ENCODE data around the gene ZSWIM3. TPM values are rescaled to one million over a fixed set of nuclear protein-coding genes. Genes with fewer than 3 reads are reported as not detected.
"Not testable (repeated sequence)": the region's sequence is repeated elsewhere in the genome, so short reads cannot be mapped to it uniquely, and the experiment has no call there.

The ZSWIM3 gene
- total RNA-seq, 1 donor from 2014 or later: 4.8 TPM

GRCh38 chr20:45872626-45873025 lies 15.2 kb downstream of the ZSWIM3 start:
- H3K36me3 Mint-ChIP-seq (ENCODE audit: low read depth): peaks cover 3% of the 10 kb centered on the region
- peaks cover 12% of the 10 kb centered on the region for H3K4me1 Mint-ChIP-seq
- TF ChIP-seq, protein P1, sequence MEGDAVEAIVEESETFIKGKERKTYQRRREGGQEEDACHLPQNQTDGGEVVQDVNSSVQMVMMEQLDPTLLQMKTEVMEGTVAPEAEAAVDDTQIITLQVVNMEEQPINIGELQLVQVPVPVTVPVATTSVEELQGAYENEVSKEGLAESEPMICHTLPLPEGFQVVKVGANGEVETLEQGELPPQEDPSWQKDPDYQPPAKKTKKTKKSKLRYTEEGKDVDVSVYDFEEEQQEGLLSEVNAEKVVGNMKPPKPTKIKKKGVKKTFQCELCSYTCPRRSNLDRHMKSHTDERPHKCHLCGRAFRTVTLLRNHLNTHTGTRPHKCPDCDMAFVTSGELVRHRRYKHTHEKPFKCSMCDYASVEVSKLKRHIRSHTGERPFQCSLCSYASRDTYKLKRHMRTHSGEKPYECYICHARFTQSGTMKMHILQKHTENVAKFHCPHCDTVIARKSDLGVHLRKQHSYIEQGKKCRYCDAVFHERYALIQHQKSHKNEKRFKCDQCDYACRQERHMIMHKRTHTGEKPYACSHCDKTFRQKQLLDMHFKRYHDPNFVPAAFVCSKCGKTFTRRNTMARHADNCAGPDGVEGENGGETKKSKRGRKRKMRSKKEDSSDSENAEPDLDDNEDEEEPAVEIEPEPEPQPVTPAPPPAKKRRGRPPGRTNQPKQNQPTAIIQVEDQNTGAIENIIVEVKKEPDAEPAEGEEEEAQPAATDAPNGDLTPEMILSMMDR (conservative IDR thresholded peaks at IDR 0.05): no peak
- no peaks in the 10 kb centered on the region for H3K27me3 Mint-ChIP-seq (ENCODE audit: low read depth)
- no peak overlapping the region for H3K4me3 Mint-ChIP-seq
- no peak overlapping the region for H3K27ac Mint-ChIP-seq (ENCODE audit: unreplicated experiment)
- DNase-seq (ENCODE audit: low read depth, low spot score): no peak
- peaks cover 4% of the 10 kb centered on the region for H3K9me3 Mint-ChIP-seq

DNA sequence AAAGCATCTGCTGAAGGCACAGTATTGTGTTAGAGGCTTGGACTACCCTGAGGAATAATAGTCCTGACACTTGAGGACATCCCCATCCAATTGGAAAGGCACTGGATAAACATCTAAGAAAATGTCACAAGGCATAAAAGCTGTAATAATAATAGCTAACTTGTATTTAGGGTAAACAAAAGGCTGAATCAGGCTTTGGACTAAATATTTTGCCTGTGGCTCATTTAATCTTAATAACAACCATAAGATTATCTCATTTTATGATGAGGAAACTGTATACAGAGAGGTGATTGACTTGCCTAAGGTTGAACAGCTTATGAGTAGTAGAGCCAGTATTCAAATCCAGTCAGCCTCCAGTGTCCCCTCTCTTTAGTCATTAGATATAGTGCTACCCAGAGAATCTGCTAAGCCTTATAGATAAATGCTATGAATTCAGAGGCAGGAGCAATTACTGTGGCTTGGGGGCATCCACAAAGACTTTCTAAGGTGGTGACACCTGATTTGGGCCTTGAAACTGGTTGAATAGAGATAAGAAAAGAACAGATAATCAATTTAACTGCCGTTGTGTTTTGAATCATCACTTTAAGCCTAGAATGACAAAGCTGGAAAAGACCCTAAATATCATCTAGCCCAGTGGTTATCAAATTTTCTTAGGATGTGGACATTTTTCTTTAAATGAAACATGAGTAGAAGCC lies 16.1 kb downstream of the ZSWIM3 start:
- H3K4me1 Mint-ChIP-seq: peaks cover 12% of the 10 kb centered on the region
- DNase-seq (ENCODE audit: low read depth, low spot score): no peak
- peaks cover 3% of the 10 kb centered on the region for H3K36me3 Mint-ChIP-seq (ENCODE audit: low read depth)
- no peak overlapping the region for H3K27ac Mint-ChIP-seq (ENCODE audit: unreplicated experiment)
- H3K27me3 Mint-ChIP-seq (ENCODE audit: low read depth): no peaks in the 10 kb centered on the region
- TF ChIP-seq, protein P1 (conservative IDR thresholded peaks at IDR 0.05): no peak
- no peak overlapping the region for H3K4me3 Mint-ChIP-seq
- peaks cover 4% of the 10 kb centered on the region for H3K9me3 Mint-ChIP-seq

DNA sequence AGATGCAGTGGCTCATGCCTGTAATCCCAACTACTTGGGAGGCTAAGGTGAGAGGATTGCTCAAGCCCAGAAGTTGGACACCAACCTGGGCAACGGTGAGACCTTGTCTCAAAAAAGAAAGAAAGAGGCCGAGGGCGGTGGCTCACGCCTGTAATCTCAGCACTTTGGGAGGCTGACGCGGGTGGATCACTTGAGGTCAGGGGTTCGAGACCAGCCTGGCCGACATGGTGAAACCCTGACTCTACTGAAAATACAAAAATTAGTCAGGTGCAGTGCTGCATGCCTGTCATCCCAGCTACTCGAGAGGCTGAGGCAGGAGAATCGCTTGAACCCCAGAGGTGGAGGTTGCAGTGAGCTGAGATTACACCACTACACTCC lies 16.7 kb downstream of the ZSWIM3 start:
- not testable (repeated sequence) for H3K36me3 Mint-ChIP-seq (ENCODE audit: low read depth); H3K4me3 Mint-ChIP-seq; H3K9me3 Mint-ChIP-seq; H3K27me3 Mint-ChIP-seq (ENCODE audit: low read depth); DNase-seq (ENCODE audit: low read depth, low spot score); H3K27ac Mint-ChIP-seq (ENCODE audit: unreplicated experiment)
- H3K4me1 Mint-ChIP-seq: peaks cover 12% of the 10 kb centered on the region

DNA sequence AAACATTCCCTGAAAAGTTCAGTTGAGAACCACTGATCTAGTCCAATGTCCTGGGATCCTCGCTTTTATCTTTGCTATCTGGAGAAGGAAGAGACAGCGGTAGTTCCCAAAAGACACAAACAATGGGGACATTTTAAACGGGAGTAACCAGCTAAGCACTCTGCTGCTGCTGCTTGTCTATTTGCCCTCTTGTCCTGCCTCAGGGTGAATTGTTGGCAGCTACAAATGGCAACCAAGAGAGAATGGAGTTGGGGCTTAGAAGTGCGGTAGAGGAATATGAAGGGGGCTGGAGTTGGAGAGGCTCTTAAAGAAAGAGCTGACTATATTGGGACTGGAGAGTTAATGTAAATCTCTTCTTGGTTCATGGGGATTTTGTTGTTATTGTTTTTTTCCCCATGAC lies 17.2 kb downstream of the ZSWIM3 start:
- peak overlapping the region; percentile 8 for H3K27ac Mint-ChIP-seq (ENCODE audit: unreplicated experiment)
- H3K36me3 Mint-ChIP-seq (ENCODE audit: low read depth): peaks cover 3% of the 10 kb centered on the region
- peaks cover 4% of the 10 kb centered on the region for H3K9me3 Mint-ChIP-seq
- TF ChIP-seq, protein P1 (conservative IDR thresholded peaks at IDR 0.05): no peak
- H3K4me3 Mint-ChIP-seq: peak overlapping the region; percentile 31
- H3K4me1 Mint-ChIP-seq: peaks cover 12% of the 10 kb centered on the region
- no peak for DNase-seq (ENCODE audit: low read depth, low spot score)
- no peaks in the 10 kb centered on the region for H3K27me3 Mint-ChIP-seq (ENCODE audit: low read depth)

DNA sequence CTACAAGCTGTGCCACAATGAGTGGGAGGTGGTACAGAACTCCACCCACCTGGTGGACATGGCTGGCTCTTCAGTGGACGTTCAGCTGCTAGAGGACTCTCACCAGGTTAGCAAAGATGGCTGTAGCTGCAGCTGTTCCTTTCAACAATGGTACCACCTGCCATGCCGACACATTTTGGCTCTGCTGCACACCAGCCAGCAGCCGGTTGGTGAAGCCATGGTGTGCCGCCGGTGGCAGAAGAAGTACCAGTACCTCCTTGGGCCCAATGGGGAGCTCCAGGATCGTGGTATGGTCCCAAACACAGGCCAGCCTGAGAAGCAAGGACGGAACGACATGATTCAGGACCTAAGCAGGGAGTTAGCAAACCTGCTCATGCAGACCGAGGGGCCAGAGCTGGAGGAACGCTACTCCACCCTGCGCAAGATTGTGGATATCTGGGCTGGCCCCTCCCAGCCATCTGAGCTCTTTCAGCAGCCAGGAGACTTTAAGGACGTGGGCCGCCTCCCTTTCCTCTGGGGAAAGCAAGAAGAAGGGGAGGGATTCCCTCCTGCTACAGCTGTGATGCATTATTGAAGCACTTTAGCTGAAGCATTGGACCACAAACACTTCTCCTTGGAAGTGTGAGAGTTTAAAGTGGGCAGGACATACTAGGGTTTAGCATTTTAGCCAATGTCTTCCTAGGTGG lies 20.8 kb downstream of the ZSWIM3 start:
- no peak overlapping the region for H3K27ac Mint-ChIP-seq (ENCODE audit: unreplicated experiment)
- TF ChIP-seq, protein P1 (conservative IDR thresholded peaks at IDR 0.05): no peak
- H3K4me1 Mint-ChIP-seq: peaks cover 31% of the 10 kb centered on the region
- peaks cover 3% of the 10 kb centered on the region for H3K36me3 Mint-ChIP-seq (ENCODE audit: low read depth)
- no peaks in the 10 kb centered on the region for H3K27me3 Mint-ChIP-seq (ENCODE audit: low read depth)
- H3K4me3 Mint-ChIP-seq: no peak overlapping the region
- peaks cover 4% of the 10 kb centered on the region for H3K9me3 Mint-ChIP-seq
- no peak for DNase-seq (ENCODE audit: low read depth, low spot score)
